Ascending aorta (tissue), 2 donors: Measurements from ENCODE around the gene WDR46. TPM values are rescaled to one million over a fixed set of nuclear protein-coding genes. Genes with fewer than 3 reads are reported as not detected.
"Not testable (repeated sequence)": the region's sequence is repeated elsewhere in the genome, so short reads cannot be mapped to it uniquely, and the experiment has no call there.

Experiments used
- DNase-seq, 2 donors: peaks; one replicate each; pipeline ENCODE4 v3.0.0-alpha.2; 2019; ENCODE audit warnings: low spot score in 2 of 2
- H3K27ac ChIP-seq, 2 donors: fragments of 200-600 bp; sonication (generic); one replicate each; pipeline ENCODE4 v1.5.1; 2016 to 2017; ENCODE audit warnings: mild to moderate bottlenecking in 1 of 2
- H3K27me3 ChIP-seq: fragments of 200-600 bp; sonication (generic); one replicate; pipeline ENCODE4 v1.5.1; 2017
- H3K36me3 ChIP-seq, 2 donors: fragments of 200-600 bp; sonication (generic); one replicate each; pipeline ENCODE4 v1.5.1; 2016
- H3K4me1 ChIP-seq, 2 donors: fragments of 200-600 bp; sonication (generic); one replicate each; pipeline ENCODE4 v1.5.1; 2016 to 2017; ENCODE audit warnings: mild to moderate bottlenecking in 1 of 2
- H3K4me3 ChIP-seq, 2 donors: fragments of 200-600 bp; sonication (generic); one replicate each; pipeline ENCODE4 v1.5.1; 2016 to 2017; ENCODE audit warnings: mild to moderate bottlenecking in 1 of 2
- H3K9me3 ChIP-seq, 2 donors: fragments of 200-600 bp; sonication (generic); one replicate each; pipeline ENCODE4 v1.5.1; 2016
- CTCF ChIP-seq, 3 experiments: fragments of 200-600 bp in 2 of 3; fragments of 450-650 bp in 1 of 3; sonication (generic) in 2 of 3; IDR thresholded peaks; one replicate each; pipeline ENCODE4 v1.5.1; 2016 to 2019; ENCODE audit warnings: antibody characterized with exemption in 3 of 3, mild to moderate bottlenecking in 1 of 3, moderate library complexity in 1 of 3
- intact Hi-C: fragments of 100-400 bp; cut with DNase I; formaldehyde crosslinking; loops from one replicate; pipeline ENCODE4 v1.15.1; 2023
- total RNA-seq: library from RNA; depleted of rRNA; stranded (reverse); fragments of >200 nt; gene quantifications from one replicate; pipeline ENCODE4 v1.1.0, GENCODE V29; 2016

WDR46 gene
- total RNA-seq, 1 donor from 2014 or later = 70.6 TPM

- Histone ChIP-seq H3K36me3 (peaks cover 35 to 64% of the 10 kb centered on the region in 2 donors), H3K4me1 (peaks cover 3 to 20% of the 10 kb centered on the region in 2 donors), H3K27me3 (no peaks in the 10 kb centered on the region), H3K27ac (peak overlapping the region; percentile 56 to 76), H3K4me3 (peak overlapping the region; percentile 79 to 80), H3K9me3 (no peaks in the 10 kb centered on the region)
- TF ChIP-seq CTCF (IDR thresholded peaks at IDR 0.05) = no peak
- no peak for DNase-seq
- intact Hi-C loops = loop anchor here (1.0 kb wide), 4 partner anchors 9 to 101 kb away; partner anchors contain the start of genes KIFC1, RING1 and VPS52
Observed at GRCh38 chr6:33289784-33290315, 811 bp upstream of the WDR46 start.

GRCh38 chr6:33288141-33288920 lies 708 bp downstream of the WDR46 start:
- no peak for TF ChIP-seq CTCF (IDR thresholded peaks at IDR 0.05)
- Histone ChIP-seq H3K27me3 (no peaks in the 10 kb centered on the region), H3K27ac (peak overlapping the region; percentile 56 to 76), H3K36me3 (peaks cover 24 to 62% of the 10 kb centered on the region in 2 donors), H3K9me3 (no peaks in the 10 kb centered on the region), H3K4me3 (peak overlapping the region; percentile 79 to 80), H3K4me1 (peaks cover 3 to 20% of the 10 kb centered on the region in 2 donors)
- intact Hi-C loops = loop anchor here (1.0 kb wide), 1 partner anchor 11 kb away; the partner anchor contains the start of gene B3GALT4
- DNase-seq = no peak

GRCh38 chr6:33286946-33287914 lies 1.8 kb downstream of the WDR46 start:
- intact Hi-C loops = no loop called here
- H3K9me3 ChIP-seq = no peaks in the 10 kb centered on the region
- no peak overlapping the region for H3K27ac ChIP-seq
- H3K4me1 ChIP-seq = peaks cover 3 to 20% of the 10 kb centered on the region in 2 donors
- H3K4me3 ChIP-seq = peak overlapping the region in 1 of 2 donors; percentile 79
- H3K36me3 ChIP-seq = peaks cover 23 to 61% of the 10 kb centered on the region in 2 donors
- H3K27me3 ChIP-seq = no peaks in the 10 kb centered on the region
- TF ChIP-seq CTCF (IDR thresholded peaks at IDR 0.05) = no peak
- DNase-seq = no peak

- intact Hi-C loops = not testable (repeated sequence)
- peaks cover 18 to 55% of the 10 kb centered on the region in 2 donors for H3K36me3 ChIP-seq
Observed at GRCh38 chr6:33285214-33285613, 3.8 kb downstream of the WDR46 start.

GRCh38 chr6:33280539-33280938 lies 8.5 kb downstream of the WDR46 start:
- no peak for TF ChIP-seq CTCF (IDR thresholded peaks at IDR 0.05)

More at GRCh38 chr6:33285214-33285613, 3.8 kb downstream of the WDR46 start:
- H3K27ac ChIP-seq, DNase-seq, H3K27me3 ChIP-seq, H3K4me3 ChIP-seq, H3K9me3 ChIP-seq: not testable (repeated sequence)
- peaks cover 3 to 15% of the 10 kb centered on the region in 2 donors for H3K4me1 ChIP-seq

More at GRCh38 chr6:33280539-33280938, 8.5 kb downstream of the WDR46 start:
- Histone ChIP-seq H3K4me1 (peaks cover 6 to 15% of the 10 kb centered on the region in 2 donors), H3K27me3 (no peaks in the 10 kb centered on the region), H3K4me3 (no peak overlapping the region), H3K27ac (no peak overlapping the region), H3K9me3 (no peaks in the 10 kb centered on the region), H3K36me3 (peaks cover 13 to 48% of the 10 kb centered on the region in 2 donors)
- intact Hi-C loops = no loop called here
- no peak for DNase-seq
